DMS79 (cell line): ENCODE measurements around the gene BAZ2B.

Experiments
- DNase-seq: peaks from one replicate; lab custom pipeline; 2025; lab: John Stamatoyannopoulos, UW

The BAZ2B gene

GRCh38 chr2:159573846-159574606 lies 42.3 kb downstream of the BAZ2B start:
- DNase-seq: no peak

- no peak for DNase-seq
Measured at GRCh38 chr2:159573294-159573693, 43.1 kb downstream of the BAZ2B start.

- no peak for DNase-seq
Measured at GRCh38 chr2:159572459-159572858, 43.9 kb downstream of the BAZ2B start.

GRCh38 chr2:159571540-159572260 lies 44.6 kb downstream of the BAZ2B start:
- DNase-seq: no peak

- no peak for DNase-seq
Measured at GRCh38 chr2:159564081-159564480, 52.3 kb downstream of the BAZ2B start.

GRCh38 chr2:159562248-159562647 lies 54.1 kb downstream of the BAZ2B start:
- no peak for DNase-seq

- DNase-seq: no peak
Measured at GRCh38 chr2:159561786-159562185, 54.6 kb downstream of the BAZ2B start.

- DNase-seq: no peak
Measured at GRCh38 chr2:159561242-159561641, 55.1 kb downstream of the BAZ2B start.

- DNase-seq: no peak
Measured at GRCh38 chr2:159559034-159559433, 57.3 kb downstream of the BAZ2B start.

GRCh38 chr2:159558479-159558878 lies 57.9 kb downstream of the BAZ2B start:
- DNase-seq: no peak

GRCh38 chr2:159557437-159558034 lies 58.8 kb downstream of the BAZ2B start:
- DNase-seq: no peak

- DNase-seq: no peak
Measured at GRCh38 chr2:159555651-159556392, 60.5 kb downstream of the BAZ2B start.

- DNase-seq: no peak
Measured at GRCh38 chr2:159553727-159554126, 62.6 kb downstream of the BAZ2B start.

- DNase-seq: no peak
Measured at GRCh38 chr2:159551806-159552205, 64.5 kb downstream of the BAZ2B start.

- no peak for DNase-seq
Measured at GRCh38 chr2:159550231-159550630, 66.1 kb downstream of the BAZ2B start.

- no peak for DNase-seq
Measured at GRCh38 chr2:159549234-159549633, 67.1 kb downstream of the BAZ2B start.

- DNase-seq: no peak
Measured at GRCh38 chr2:159546716-159547430, 69.5 kb downstream of the BAZ2B start.

- DNase-seq: no peak
Measured at GRCh38 chr2:159546039-159546438, 70.3 kb downstream of the BAZ2B start.

- DNase-seq: no peak
Measured at GRCh38 chr2:159545085-159545484, 71.3 kb downstream of the BAZ2B start.

GRCh38 chr2:159542101-159542500 lies 74.2 kb downstream of the BAZ2B start:
- DNase-seq: no peak

- no peak for DNase-seq
Measured at GRCh38 chr2:159539701-159540100, 76.6 kb downstream of the BAZ2B start.

- DNase-seq: no peak
Measured at GRCh38 chr2:159538801-159539200, 77.5 kb downstream of the BAZ2B start.
